ENCODE results near the gene UCN2.

The UCN2 gene

GRCh38 chr3:48567500-48567899 is 3.9 kb upstream of the UCN2 start:
- DNase-seq (ENCODE audit: low read depth), result no peak
- TF ChIP-seq, protein P1, sequence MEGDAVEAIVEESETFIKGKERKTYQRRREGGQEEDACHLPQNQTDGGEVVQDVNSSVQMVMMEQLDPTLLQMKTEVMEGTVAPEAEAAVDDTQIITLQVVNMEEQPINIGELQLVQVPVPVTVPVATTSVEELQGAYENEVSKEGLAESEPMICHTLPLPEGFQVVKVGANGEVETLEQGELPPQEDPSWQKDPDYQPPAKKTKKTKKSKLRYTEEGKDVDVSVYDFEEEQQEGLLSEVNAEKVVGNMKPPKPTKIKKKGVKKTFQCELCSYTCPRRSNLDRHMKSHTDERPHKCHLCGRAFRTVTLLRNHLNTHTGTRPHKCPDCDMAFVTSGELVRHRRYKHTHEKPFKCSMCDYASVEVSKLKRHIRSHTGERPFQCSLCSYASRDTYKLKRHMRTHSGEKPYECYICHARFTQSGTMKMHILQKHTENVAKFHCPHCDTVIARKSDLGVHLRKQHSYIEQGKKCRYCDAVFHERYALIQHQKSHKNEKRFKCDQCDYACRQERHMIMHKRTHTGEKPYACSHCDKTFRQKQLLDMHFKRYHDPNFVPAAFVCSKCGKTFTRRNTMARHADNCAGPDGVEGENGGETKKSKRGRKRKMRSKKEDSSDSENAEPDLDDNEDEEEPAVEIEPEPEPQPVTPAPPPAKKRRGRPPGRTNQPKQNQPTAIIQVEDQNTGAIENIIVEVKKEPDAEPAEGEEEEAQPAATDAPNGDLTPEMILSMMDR (IDR thresholded peaks at IDR 0.05; ENCODE audit: insufficient read depth, low read depth, low read length, missing control alignments), result no peak
- no peak overlapping the region for H3K4me3 ChIP-seq (ENCODE audit: low read length)

DNA sequence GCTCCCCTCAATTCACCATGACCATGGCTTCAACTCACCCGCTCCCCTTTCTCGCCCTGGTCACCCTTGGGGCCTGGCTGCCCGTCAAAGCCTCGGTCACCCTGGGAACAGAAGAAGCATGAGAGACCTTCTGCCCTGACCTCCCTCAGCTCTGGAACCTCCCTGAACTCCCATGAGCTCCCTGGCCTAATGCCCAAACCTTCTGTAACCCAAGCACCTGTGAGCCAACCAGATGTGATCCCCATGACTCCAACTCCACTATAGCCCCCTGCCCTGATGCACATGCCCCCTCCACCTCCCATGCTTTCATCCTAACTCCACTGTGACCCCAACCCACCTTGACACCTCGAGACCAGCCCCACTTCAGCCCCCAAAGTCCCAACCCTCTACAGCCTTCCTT is 3.5 kb upstream of the UCN2 start:
- no peak for DNase-seq (ENCODE audit: low read depth)
- H3K4me3 ChIP-seq (ENCODE audit: low read length), result no peak overlapping the region
- TF ChIP-seq, protein P1 (IDR thresholded peaks at IDR 0.05; ENCODE audit: insufficient read depth, low read depth, low read length, missing control alignments), result no peak

- TF ChIP-seq, protein P1 (IDR thresholded peaks at IDR 0.05; ENCODE audit: insufficient read depth, low read depth, low read length, missing control alignments), result no peak
- H3K4me3 ChIP-seq (ENCODE audit: low read length), result no peak overlapping the region
These were observed 2.8 kb upstream of the UCN2 start for GRCh38 chr3:48566401-48566760.

GRCh38 chr3:48565591-48566400 is 2.2 kb upstream of the UCN2 start:
- TF ChIP-seq, protein P1 (IDR thresholded peaks at IDR 0.05; ENCODE audit: insufficient read depth, low read depth, low read length, missing control alignments), result no peak
- peak; percentile 73 for DNase-seq (ENCODE audit: low read depth)
- H3K4me3 ChIP-seq (ENCODE audit: low read length), result no peak overlapping the region

More at GRCh38 chr3:48566401-48566760, 2.8 kb upstream of the UCN2 start:
- DNase-seq (ENCODE audit: low read depth), result no peak

- H3K4me3 ChIP-seq (ENCODE audit: low read length), result no peak overlapping the region
- DNase-seq (ENCODE audit: low read depth), result no peak
- TF ChIP-seq, protein P1 (IDR thresholded peaks at IDR 0.05; ENCODE audit: insufficient read depth, low read depth, low read length, missing control alignments), result no peak
These were observed 1.6 kb upstream of the UCN2 start for GRCh38 chr3:48565186-48565585.

DNA sequence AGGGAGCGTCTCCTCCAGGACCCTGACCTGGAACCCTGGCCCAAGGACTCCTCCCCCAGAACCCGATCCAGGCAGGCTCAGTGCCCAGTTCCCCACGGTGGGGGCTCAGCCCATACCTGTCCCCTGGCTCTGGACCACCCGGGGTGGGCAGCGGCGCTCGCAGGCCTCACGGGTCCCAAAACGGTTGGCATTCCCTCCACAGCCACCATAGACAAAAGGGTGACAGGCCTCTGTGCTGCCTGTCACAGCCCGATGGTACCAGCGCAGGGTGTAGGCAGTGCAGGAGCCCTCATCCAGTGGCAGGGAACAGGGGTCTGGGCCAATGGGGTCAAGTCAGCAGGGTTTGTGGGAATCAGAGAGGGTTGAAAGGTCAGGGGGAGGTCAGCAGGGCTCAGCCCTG is 1.1 kb upstream of the UCN2 start:
- no peak for DNase-seq (ENCODE audit: low read depth)

More for the DNA sequence above, 1.1 kb upstream of the UCN2 start:
- TF ChIP-seq, protein P1 (IDR thresholded peaks at IDR 0.05; ENCODE audit: insufficient read depth, low read depth, low read length, missing control alignments), result no peak
- H3K4me3 ChIP-seq (ENCODE audit: low read length), result no peak overlapping the region
